Measurements from ENCODE around the gene INSM2. TPM values are rescaled to one million over a fixed set of nuclear protein-coding genes. Genes with fewer than 3 reads are reported as not detected.
A peak's percentile ranks its signal among the peaks of the same experiment; 100 is the strongest.

The INSM2 gene
- polyA plus RNA-seq (2013, experiment 1 of 2; ENCODE audit: insufficient read length): not detected
- polyA plus RNA-seq (2013, experiment 2 of 2; ENCODE audit: insufficient read length): not detected

- DNase-seq: peak; percentile 57
These were observed at the start of gene INSM2 for GRCh38 chr14:35533357-35534207. TSS of gene INSM2 (plus strand) at chr14:35534164. CDS start at chr14:35534253, 89 bp downstream.

GRCh38 chr14:35492569-35493014 lies 41.4 kb upstream of the INSM2 start:
- DNase-seq: no peak

- no peak for DNase-seq
These were observed 38.7 kb upstream of the INSM2 start for GRCh38 chr14:35495278-35495677.

- no peak for DNase-seq
These were observed 34.8 kb upstream of the INSM2 start for GRCh38 chr14:35499180-35499579.

GRCh38 chr14:35503646-35504045 lies 30.3 kb upstream of the INSM2 start:
- DNase-seq: no peak

- no peak for DNase-seq
These were observed 29.7 kb upstream of the INSM2 start for GRCh38 chr14:35504260-35504659.

- DNase-seq: no peak
These were observed 27.5 kb upstream of the INSM2 start for GRCh38 chr14:35506461-35506860.

GRCh38 chr14:35506927-35507326 lies 27.0 kb upstream of the INSM2 start:
- peak; percentile 35 for DNase-seq

- DNase-seq: no peak
These were observed 24.1 kb upstream of the INSM2 start for GRCh38 chr14:35509846-35510245.

GRCh38 chr14:35512765-35513164 lies 21.2 kb upstream of the INSM2 start:
- no peak for DNase-seq

- DNase-seq: no peak
These were observed 18.0 kb upstream of the INSM2 start for GRCh38 chr14:35515916-35516315.

- DNase-seq: no peak
These were observed 14.0 kb upstream of the INSM2 start for GRCh38 chr14:35519986-35520385.

- no peak for DNase-seq
These were observed 8.3 kb upstream of the INSM2 start for GRCh38 chr14:35525695-35526094.

GRCh38 chr14:35526962-35527361 lies 7.0 kb upstream of the INSM2 start:
- no peak for DNase-seq

- no peak for DNase-seq
These were observed 1.8 kb upstream of the INSM2 start for GRCh38 chr14:35531960-35532747.

- DNase-seq: no peak
These were observed 1.1 kb upstream of the INSM2 start for GRCh38 chr14:35532783-35533356.

- DNase-seq: no peak
These were observed 376 bp downstream of the INSM2 start for GRCh38 chr14:35534208-35534872.

- DNase-seq: peak; percentile 64
These were observed 1.0 kb downstream of the INSM2 start for GRCh38 chr14:35534873-35535482.

GRCh38 chr14:35535483-35536112 lies 1.6 kb downstream of the INSM2 start:
- no peak for DNase-seq

GRCh38 chr14:35539969-35540368 lies 6.0 kb downstream of the INSM2 start:
- no peak for DNase-seq

- DNase-seq: no peak
These were observed 9.0 kb downstream of the INSM2 start for GRCh38 chr14:35543006-35543405.

GRCh38 chr14:35549551-35549950 lies 15.6 kb downstream of the INSM2 start:
- no peak for DNase-seq

Measured in fibroblast of skin of back (primary cell).